ENCODE measurements around the gene SEC31B. TPM values are rescaled to one million over a fixed set of nuclear protein-coding genes. Genes with fewer than 3 reads are reported as not detected.
A peak's percentile ranks its signal among the peaks of the same experiment; 100 is the strongest.

Gene SEC31B
- total and polyA plus RNA-seq, 9 of the 15 experiments (the other 6 are each of a cell fraction or from before 2014, with no cell fraction given), result 0.91 to 7.0 (median 2.4) TPM

GRCh38 chr10:100508691-100509150 is 10.9 kb downstream of the SEC31B start (continued):
- 0 out of 2 replicates have a peak, but pooled peaks have one; percentile 29 for TF ChIP-seq EGR1 (conservative IDR thresholded peaks at IDR 0.05)
- no peak for TF ChIP-seq GATAD2A (IDR thresholded peaks at IDR 0.05)
- TF ChIP-seq ILF3 (IDR thresholded peaks at IDR 0.05; ENCODE audit: borderline replicate concordance), result no peak
- peak; percentile 65 to 80 for TF ChIP-seq RAD21 (CRISPR knock-in tag; conservative IDR thresholded peaks at IDR 0.05 in 1 of 2, IDR thresholded peaks at IDR 0.05 in 1 of 2)
- TF ChIP-seq MBD1 (CRISPR knock-in tag; IDR thresholded peaks at IDR 0.05), result no peak
- no peak for TF ChIP-seq E2F4 (CRISPR knock-in tag; IDR thresholded peaks at IDR 0.05; ENCODE audit: low read depth)
- no peak for TF ChIP-seq PHB2 (IDR thresholded peaks at IDR 0.05; ENCODE audit: low read depth)
- no peak for TF ChIP-seq HDAC8 (tag; IDR thresholded peaks at IDR 0.05)
- TF ChIP-seq GABPB1 (CRISPR knock-in tag; IDR thresholded peaks at IDR 0.05), result no peak
- TF ChIP-seq RBBP5 (IDR thresholded peaks at IDR 0.05; ENCODE audit: borderline replicate concordance, insufficient read depth, low read length, poor library complexity, severe bottlenecking), result no peak
- no peak for TF ChIP-seq LARP7 (IDR thresholded peaks at IDR 0.05)
- no peak for TF ChIP-seq ARID2 (IDR thresholded peaks at IDR 0.05)
- TF ChIP-seq, protein P1, sequence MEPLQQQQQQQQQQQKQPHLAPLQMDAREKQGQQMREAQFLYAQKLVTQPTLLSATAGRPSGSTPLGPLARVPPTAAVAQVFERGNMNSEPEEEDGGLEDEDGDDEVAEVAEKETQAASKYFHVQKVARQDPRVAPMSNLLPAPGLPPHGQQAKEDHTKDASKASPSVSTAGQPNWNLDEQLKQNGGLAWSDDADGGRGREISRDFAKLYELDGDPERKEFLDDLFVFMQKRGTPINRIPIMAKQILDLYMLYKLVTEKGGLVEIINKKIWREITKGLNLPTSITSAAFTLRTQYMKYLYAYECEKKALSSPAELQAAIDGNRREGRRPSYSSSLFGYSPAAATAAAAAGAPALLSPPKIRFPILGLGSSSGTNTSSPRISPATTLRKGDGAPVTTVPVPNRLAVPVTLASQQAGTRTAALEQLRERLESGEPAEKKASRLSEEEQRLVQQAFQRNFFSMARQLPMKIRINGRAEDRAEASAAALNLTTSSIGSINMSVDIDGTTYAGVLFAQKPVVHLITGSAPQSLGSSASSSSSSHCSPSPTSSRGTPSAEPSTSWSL (CRISPR knock-in tag; IDR thresholded peaks at IDR 0.05; ENCODE audit: borderline replicate concordance), result no peak
